ENCODE results near the gene CLDN19.
A peak's percentile ranks its signal among the peaks of the same experiment; 100 is the strongest.
"Not testable (repeated sequence)": the region's sequence is repeated elsewhere in the genome, so short reads cannot be mapped to it uniquely, and the experiment has no call there.

The CLDN19 gene

DNA sequence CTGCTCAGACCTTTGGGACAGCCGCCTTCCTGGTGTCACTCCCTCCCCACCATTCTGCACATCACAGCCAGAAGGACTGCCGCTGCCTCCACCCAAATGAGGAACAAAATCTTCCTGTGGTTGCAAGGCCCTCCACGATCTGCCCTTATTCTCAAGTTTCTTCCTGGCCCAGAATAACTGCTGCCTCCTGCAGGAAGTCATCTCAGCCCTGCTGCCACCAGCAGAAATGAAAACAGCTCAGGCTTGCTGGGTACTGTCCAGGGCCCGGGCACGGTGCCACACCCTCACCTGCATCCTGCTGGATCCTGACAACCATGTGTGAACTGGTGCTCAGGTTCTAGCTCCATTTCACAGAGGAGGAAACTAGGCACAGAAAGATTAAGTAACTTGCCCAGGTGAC lies 2.8 kb downstream of the CLDN19 start:
- DNase-seq: peak in 1 of 2 donors; percentile 27

GRCh38 chr1:42736571-42737200 lies 3.4 kb downstream of the CLDN19 start:
- DNase-seq: no peak

GRCh38 chr1:42736152-42736551 lies 3.9 kb downstream of the CLDN19 start:
- no peak for DNase-seq

- no peak for DNase-seq
These were observed 4.4 kb downstream of the CLDN19 start for GRCh38 chr1:42735477-42736105.

- no peak for DNase-seq
These were observed 5.0 kb downstream of the CLDN19 start for GRCh38 chr1:42735056-42735455.

GRCh38 chr1:42734201-42735035 lies 5.6 kb downstream of the CLDN19 start:
- no peak for DNase-seq

GRCh38 chr1:42733415-42734200 lies 6.4 kb downstream of the CLDN19 start:
- DNase-seq: no peak

- DNase-seq: no peak
These were observed 7.8 kb downstream of the CLDN19 start for GRCh38 chr1:42732126-42732680.

- no peak for DNase-seq
These were observed 8.5 kb downstream of the CLDN19 start for GRCh38 chr1:42731585-42731984.

GRCh38 chr1:42730988-42731387 lies 9.0 kb downstream of the CLDN19 start:
- DNase-seq: peak in 1 of 2 donors; percentile 17

- no peak for DNase-seq
These were observed 10.0 kb downstream of the CLDN19 start for GRCh38 chr1:42730002-42730401.

- DNase-seq: not testable (repeated sequence)
These were observed 14.2 kb downstream of the CLDN19 start for GRCh38 chr1:42725820-42726219.

DNA sequence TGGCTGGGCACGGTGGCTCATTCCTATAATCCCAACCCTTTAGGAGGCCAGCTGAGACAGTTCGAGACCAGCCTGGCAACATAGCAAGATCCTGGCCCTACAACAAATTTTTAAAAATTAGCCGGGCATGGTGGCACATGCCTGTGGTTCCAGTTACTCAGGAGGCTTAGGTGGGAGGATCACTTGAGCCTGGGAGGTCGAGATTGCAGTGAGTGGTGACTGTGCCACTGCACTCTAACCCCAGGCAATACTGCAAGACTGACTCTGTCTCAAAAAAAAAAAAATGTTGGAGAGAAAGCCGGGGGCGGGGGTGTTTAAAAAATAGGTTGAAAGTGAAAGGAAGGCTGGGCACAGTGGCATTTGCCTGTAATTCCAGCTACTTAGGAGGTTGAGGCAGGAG lies 16.5 kb downstream of the CLDN19 start:
- DNase-seq: no peak

DNA sequence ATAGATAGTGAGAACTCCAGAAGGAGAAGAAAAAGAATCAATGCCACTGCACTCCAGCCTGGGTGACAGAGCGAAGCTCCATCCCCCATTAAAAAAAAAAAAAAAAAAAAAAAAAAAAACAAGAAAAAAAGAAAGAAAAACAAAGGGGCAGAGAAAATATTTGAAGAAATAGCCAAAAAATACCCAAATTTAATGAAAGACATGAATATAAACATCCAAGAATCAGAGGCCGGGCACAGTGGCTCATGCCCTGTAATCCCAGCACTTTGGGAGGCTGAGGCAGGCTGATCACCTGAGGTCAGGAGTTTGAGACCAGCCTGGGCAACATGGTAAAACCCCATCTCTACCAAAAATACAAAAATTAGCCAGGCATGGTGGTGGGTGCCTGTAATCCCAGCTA lies 17.6 kb downstream of the CLDN19 start:
- not testable (repeated sequence) for DNase-seq

DNA sequence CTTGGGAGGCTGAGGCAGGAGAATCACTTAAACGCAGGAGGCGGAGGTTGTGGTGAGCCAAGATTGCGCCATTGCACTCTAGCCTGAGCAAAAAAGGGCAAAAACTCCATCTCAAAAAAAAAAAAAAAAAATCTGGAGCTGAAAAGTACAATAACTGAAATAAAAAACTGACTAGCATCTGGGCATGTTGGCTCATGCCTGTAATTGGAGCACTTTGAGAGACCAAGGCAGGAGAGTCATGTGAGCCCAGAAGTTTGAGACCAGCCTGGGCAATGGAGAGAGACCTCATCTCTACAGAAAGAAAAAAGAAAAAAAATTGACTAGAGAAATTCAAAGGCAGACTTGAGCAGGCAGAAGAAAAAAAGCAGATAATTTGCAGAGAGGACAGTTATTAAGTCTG lies 18.1 kb downstream of the CLDN19 start:
- DNase-seq: no peak

- no peak for DNase-seq
These were observed 19.2 kb downstream of the CLDN19 start for GRCh38 chr1:42720868-42721267.

DNA sequence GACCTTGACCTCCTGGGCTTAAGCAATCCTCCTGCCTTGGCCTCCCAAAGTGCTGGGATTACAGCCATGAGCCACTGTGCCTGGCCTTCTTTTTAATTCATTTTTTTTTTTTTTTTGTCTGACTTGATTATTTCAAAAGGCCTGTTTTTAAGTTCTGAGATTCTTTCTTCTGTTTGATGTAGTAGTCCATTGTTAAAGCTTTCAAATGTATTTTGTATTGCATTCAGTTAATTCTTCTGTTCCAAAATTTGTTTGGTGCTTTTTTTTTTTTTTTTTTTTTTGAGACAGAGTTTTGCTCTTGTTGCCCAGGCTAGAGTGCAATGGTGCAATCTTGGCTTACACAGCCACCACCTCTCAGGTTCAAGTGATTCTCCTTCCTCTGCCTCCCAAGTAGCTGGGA lies 25.6 kb downstream of the CLDN19 start:
- DNase-seq: not testable (repeated sequence)

GRCh38 chr1:42713293-42713692 lies 26.7 kb downstream of the CLDN19 start:
- DNase-seq: no peak

- not testable (repeated sequence) for DNase-seq
These were observed 27.2 kb downstream of the CLDN19 start for GRCh38 chr1:42712808-42713207.

DNA sequence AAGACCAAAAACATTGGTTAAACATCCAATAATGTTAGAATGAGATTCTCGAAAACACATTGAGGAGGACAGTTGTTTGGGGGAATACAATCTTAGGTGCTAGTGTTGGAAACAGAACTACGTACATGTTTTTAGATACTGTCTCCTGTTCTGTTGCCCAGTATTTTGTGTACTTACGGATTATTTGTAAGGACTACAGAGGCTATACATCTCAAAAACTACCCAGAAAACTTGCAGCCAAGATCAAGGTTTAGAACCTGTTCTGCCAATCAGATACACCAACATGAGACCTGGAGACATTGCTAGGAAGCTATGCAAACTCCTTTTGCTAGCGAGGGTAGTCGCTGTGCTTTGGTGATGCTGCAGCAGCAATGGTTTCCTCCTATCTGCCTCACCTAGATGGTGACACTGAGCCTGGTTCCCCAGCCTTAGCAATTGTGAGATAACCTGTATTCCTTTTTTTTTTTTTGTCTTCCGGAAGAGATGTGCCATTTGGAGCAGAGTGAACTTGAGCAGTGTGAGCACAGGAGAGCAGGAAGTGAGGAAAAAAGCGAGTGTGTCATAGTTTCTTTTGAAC lies 36.1 kb downstream of the CLDN19 start:
- no peak for DNase-seq

GRCh38 chr1:42700006-42700405 lies 40.0 kb downstream of the CLDN19 start:
- DNase-seq: no peak

GRCh38 chr1:42698081-42698813 lies 41.8 kb downstream of the CLDN19 start:
- DNase-seq: no peak
